OCI-LY1 (cell line): ENCODE data around the gene HLA-DPA1.

Experiments
- H2AFZ ChIP-seq: fragments of 200-600 bp; sonication (generic), shearing (Covaris generic); 2 replicates; pipeline ENCODE4 v1.6.0; 2014; ENCODE audit warnings: antibody characterized with exemption, mild to moderate bottlenecking, low read length
- H3F3A ChIP-seq: fragments of 200-600 bp; sonication (generic), shearing (Covaris generic); 2 replicates; pipeline ENCODE4 v1.6.0; 2014; ENCODE audit warnings: mild to moderate bottlenecking, antibody characterized with exemption, low read length, moderate library complexity; ENCODE audit not compliant: insufficient read depth
- H3K27ac ChIP-seq: fragments of 200-600 bp; sonication (generic); 2 replicates; pipeline ENCODE4 v1.5.1; 2014; ENCODE audit warnings: low read length, mixed run types, mild to moderate bottlenecking, low read depth; ENCODE audit not compliant: poor library complexity, severe bottlenecking
- H3K27me3 ChIP-seq: fragments of 200-600 bp; sonication (generic); 2 replicates; pipeline ENCODE4 v1.6.0; 2014; ENCODE audit warnings: antibody characterized with exemption, mild to moderate bottlenecking, low read length, moderate library complexity; ENCODE audit not compliant: insufficient read depth
- H3K36me3 ChIP-seq: fragments of 200-600 bp; sonication (generic); 2 replicates; pipeline ENCODE4 v1.6.1; 2014; ENCODE audit warnings: mild to moderate bottlenecking, antibody characterized with exemption, low read length, moderate library complexity, mixed read lengths; ENCODE audit not compliant: insufficient read depth
- H3K4me1 ChIP-seq: fragments of 200-600 bp; sonication (generic); 2 replicates; pipeline ENCODE4 v1.5.1; 2014; ENCODE audit warnings: mild to moderate bottlenecking, low read length, moderate library complexity; ENCODE audit not compliant: insufficient read depth, severe bottlenecking
- H3K4me2 ChIP-seq: fragments of 200-600 bp; sonication (generic), shearing (Covaris generic); 2 replicates; pipeline ENCODE4 v1.6.1; 2014; ENCODE audit warnings: low read length
- H3K4me3 ChIP-seq: fragments of 200-600 bp; sonication (generic); 2 replicates; pipeline ENCODE4 v1.5.1; 2014; ENCODE audit warnings: low read length, low read depth, mild to moderate bottlenecking, mixed read lengths; ENCODE audit not compliant: poor library complexity, severe bottlenecking
- H3K79me2 ChIP-seq: fragments of 200-600 bp; shearing (Covaris generic); 2 replicates; pipeline ENCODE4 v1.6.1; 2016; ENCODE audit warnings: mixed run types, low read length, mixed read lengths; ENCODE audit not compliant: insufficient read depth
- H3K9ac ChIP-seq: fragments of 200-600 bp; sonication (generic), shearing (Covaris generic); 2 replicates; pipeline ENCODE4 v1.6.1; 2014; ENCODE audit warnings: mild to moderate bottlenecking, low read length, mixed read lengths
- H3K9me2 ChIP-seq: fragments of 200-600 bp; sonication (generic), shearing (Covaris generic); 2 replicates; pipeline ENCODE4 v1.6.1; 2014; ENCODE audit warnings: low read depth, mild to moderate bottlenecking, low read length, mixed read lengths
- H3K9me3 ChIP-seq: fragments of 200-600 bp; shearing (Covaris generic); 2 replicates; pipeline ENCODE4 v1.6.1; 2014; ENCODE audit warnings: low read length, mixed read lengths
- H4K20me1 ChIP-seq: fragments of 200-600 bp; sonication (generic), shearing (Covaris generic); 2 replicates; pipeline ENCODE4 v1.6.0; 2016; ENCODE audit warnings: mild to moderate bottlenecking, low read length; ENCODE audit not compliant: insufficient read depth
- EZH2 ChIP-seq: fragments of 200-600 bp; sonication (generic), shearing (Covaris generic); IDR thresholded peaks from 2 replicates; pipeline ENCODE4 v1.8.0; 2017; ENCODE audit warnings: borderline replicate concordance, mixed run types, mild to moderate bottlenecking, antibody characterized with exemption, low read length, moderate library complexity, mixed read lengths
- TF ChIP-seq, protein P1 (sequence below): fragments of 200-600 bp; sonication (generic), shearing (Covaris generic); IDR thresholded peaks from 2 replicates; pipeline ENCODE4 v1.5.1; 2017; ENCODE audit warnings: mild to moderate bottlenecking, antibody characterized with exemption, low read length, moderate library complexity, mixed read lengths

HLA-DPA1 gene

GRCh38 chr6:33081098-33081824, 7.8 kb upstream of the HLA-DPA1 start:
- TF ChIP-seq, protein P1, sequence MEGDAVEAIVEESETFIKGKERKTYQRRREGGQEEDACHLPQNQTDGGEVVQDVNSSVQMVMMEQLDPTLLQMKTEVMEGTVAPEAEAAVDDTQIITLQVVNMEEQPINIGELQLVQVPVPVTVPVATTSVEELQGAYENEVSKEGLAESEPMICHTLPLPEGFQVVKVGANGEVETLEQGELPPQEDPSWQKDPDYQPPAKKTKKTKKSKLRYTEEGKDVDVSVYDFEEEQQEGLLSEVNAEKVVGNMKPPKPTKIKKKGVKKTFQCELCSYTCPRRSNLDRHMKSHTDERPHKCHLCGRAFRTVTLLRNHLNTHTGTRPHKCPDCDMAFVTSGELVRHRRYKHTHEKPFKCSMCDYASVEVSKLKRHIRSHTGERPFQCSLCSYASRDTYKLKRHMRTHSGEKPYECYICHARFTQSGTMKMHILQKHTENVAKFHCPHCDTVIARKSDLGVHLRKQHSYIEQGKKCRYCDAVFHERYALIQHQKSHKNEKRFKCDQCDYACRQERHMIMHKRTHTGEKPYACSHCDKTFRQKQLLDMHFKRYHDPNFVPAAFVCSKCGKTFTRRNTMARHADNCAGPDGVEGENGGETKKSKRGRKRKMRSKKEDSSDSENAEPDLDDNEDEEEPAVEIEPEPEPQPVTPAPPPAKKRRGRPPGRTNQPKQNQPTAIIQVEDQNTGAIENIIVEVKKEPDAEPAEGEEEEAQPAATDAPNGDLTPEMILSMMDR = no peak
- no peak for TF ChIP-seq EZH2
- H3K36me3 ChIP-seq = no peaks in the 10 kb centered on the region
- H2AFZ ChIP-seq = no peak overlapping the region
- no peaks in the 10 kb centered on the region for H3K9me2 ChIP-seq
- no peak overlapping the region for H3K27ac ChIP-seq
- H4K20me1 ChIP-seq = no peaks in the 10 kb centered on the region
- H3K27me3 ChIP-seq = no peaks in the 10 kb centered on the region; the same call in 1 of the 2 replicates
- no peak overlapping the region for H3K4me3 ChIP-seq
- no peaks in the 10 kb centered on the region for H3K9me3 ChIP-seq
- no peaks in the 10 kb centered on the region for H3K79me2 ChIP-seq
- no peaks in the 10 kb centered on the region for H3F3A ChIP-seq
- no peak overlapping the region for H3K9ac ChIP-seq
- no peak overlapping the region for H3K4me2 ChIP-seq
- H3K4me1 ChIP-seq = no peaks in the 10 kb centered on the region

GRCh38 chr6:33080127-33081089, 7.0 kb upstream of the HLA-DPA1 start:
- no peaks in the 10 kb centered on the region for H3K79me2 ChIP-seq
- H3K36me3 ChIP-seq = no peaks in the 10 kb centered on the region
- no peak overlapping the region for H3K9ac ChIP-seq
- H2AFZ ChIP-seq = no peak overlapping the region
- no peaks in the 10 kb centered on the region for H3K4me1 ChIP-seq
- no peak overlapping the region for H3K4me2 ChIP-seq
- no peaks in the 10 kb centered on the region for H3F3A ChIP-seq
- no peaks in the 10 kb centered on the region; the same call in 1 of the 2 replicates for H3K27me3 ChIP-seq
- no peaks in the 10 kb centered on the region for H3K9me3 ChIP-seq
- H4K20me1 ChIP-seq = no peaks in the 10 kb centered on the region
- H3K4me3 ChIP-seq = no peak overlapping the region
- no peak overlapping the region for H3K27ac ChIP-seq
- no peaks in the 10 kb centered on the region for H3K9me2 ChIP-seq
- TF ChIP-seq, protein P1 = no peak

- Histone ChIP-seq H3K27ac (no peak overlapping the region), H3K9me2 (no peaks in the 10 kb centered on the region), H3K4me2 (no peak overlapping the region), H3K4me1 (no peaks in the 10 kb centered on the region), H3F3A (no peaks in the 10 kb centered on the region), H3K9me3 (no peaks in the 10 kb centered on the region), H3K36me3 (no peaks in the 10 kb centered on the region), H2AFZ (no peak overlapping the region), H3K4me3 (no peak overlapping the region), H3K9ac (no peak overlapping the region), H3K27me3 (no peaks in the 10 kb centered on the region; the same call in 1 of the 2 replicates), H3K79me2 (no peaks in the 10 kb centered on the region), H4K20me1 (no peaks in the 10 kb centered on the region)
- TF ChIP-seq, protein P1 = no peak
- TF ChIP-seq EZH2 = no peak
Observed at GRCh38 chr6:33079580-33079979, 6.1 kb upstream of the HLA-DPA1 start.
